Retinal pigment epithelial cell (primary cell): ENCODE measurements around the gene TLCD1.
A peak's percentile ranks its signal among the peaks of the same experiment; 100 is the strongest.

Source experiments
- DNase-seq: peaks from one replicate; pipeline ENCODE4 v3.0.0-alpha.2; 2010; ENCODE audit warnings: low read depth
- H3K4me3 ChIP-seq: 2 replicates; pipeline ENCODE4 v1.5.1; 2011; ENCODE audit warnings: mild to moderate bottlenecking, low read length, control low read depth, moderate library complexity
- CTCF ChIP-seq: conservative IDR thresholded peaks from 2 replicates; pipeline ENCODE4 v1.5.1; 2011; ENCODE audit warnings: low read depth, low read length, control low read depth, inconsistent platforms

Gene TLCD1

GRCh38 chr17:28719021-28719433 is 7.0 kb downstream of the TLCD1 start:
- no peak for DNase-seq
- TF ChIP-seq CTCF, result no peak
- H3K4me3 ChIP-seq, result peak overlapping the region; percentile 79

- DNase-seq, result no peak
- no peak for TF ChIP-seq CTCF
- peak overlapping the region; percentile 81 for H3K4me3 ChIP-seq
Measured at GRCh38 chr17:28718333-28719020, 7.6 kb downstream of the TLCD1 start.

- peak; percentile 68 for DNase-seq
- TF ChIP-seq CTCF, result peak; percentile 45
- H3K4me3 ChIP-seq, result peak within 1 kb of the TSS; percentile 81
Measured at GRCh38 chr17:28717578-28718332, 8.3 kb downstream of the TLCD1 start, which contains the start of gene RAB34. RAB34 (minus strand) TSS chr17:28717868; CDS start chr17:28717266, 602 bp downstream.

- DNase-seq, result peak; percentile 8
- no peak for TF ChIP-seq CTCF
- peak overlapping the region; percentile 81 for H3K4me3 ChIP-seq
Measured at GRCh38 chr17:28716740-28717577, 9.1 kb downstream of the TLCD1 start.

- no peak for DNase-seq
Measured at GRCh38 chr17:28715217-28715616, 10.8 kb downstream of the TLCD1 start.

GRCh38 chr17:28714281-28714680 is 11.8 kb downstream of the TLCD1 start:
- no peak for DNase-seq
- H3K4me3 ChIP-seq, result no peak overlapping the region
- no peak for TF ChIP-seq CTCF

More at GRCh38 chr17:28715217-28715616, 10.8 kb downstream of the TLCD1 start:
- H3K4me3 ChIP-seq, result no peak overlapping the region
- TF ChIP-seq CTCF, result no peak
